GM12874 (cell line): Measurements from ENCODE around the gene CELSR2.

Experiments
- CTCF ChIP-seq: IDR thresholded peaks from 2 replicates; pipeline ENCODE4 v1.5.1; 2011; ENCODE audit warnings: low read depth, mild to moderate bottlenecking, control low read depth, low read length, moderate library complexity; ENCODE audit not compliant: insufficient read depth

The CELSR2 gene

GRCh38 chr1:109248797-109249629 lies at the start of gene CELSR2:
Gene CELSR2, plus strand, starts transcription at chr1:109249539. Its CDS starts 541 bp downstream, at chr1:109250080.
- no peak for TF ChIP-seq CTCF

- TF ChIP-seq CTCF, result no peak
Measured at GRCh38 chr1:109199710-109200109, 49.6 kb upstream of the CELSR2 start.

GRCh38 chr1:109201123-109201703 lies 48.1 kb upstream of the CELSR2 start:
- peak; percentile 64 for TF ChIP-seq CTCF

- no peak for TF ChIP-seq CTCF
Measured at GRCh38 chr1:109204484-109204883, 44.9 kb upstream of the CELSR2 start.

- TF ChIP-seq CTCF, result no peak
Measured at GRCh38 chr1:109206339-109206738, 43.0 kb upstream of the CELSR2 start.

- TF ChIP-seq CTCF, result no peak
Measured at GRCh38 chr1:109207467-109208103, 41.8 kb upstream of the CELSR2 start.

GRCh38 chr1:109208394-109208793 lies 40.9 kb upstream of the CELSR2 start:
- no peak for TF ChIP-seq CTCF
